H1 (cell line): Measurements from ENCODE around the gene CHD1L.

ENCODE experiments used
- BCL11A ChIP-seq, 2 experiments: IDR thresholded peaks; one replicate each; pipeline ENCODE4 v1.6.1; 2011; ENCODE audit warnings: low read depth in 2 of 2, low read length in 2 of 2, mild to moderate bottlenecking in 2 of 2
- CTCF ChIP-seq, 3 experiments: IDR thresholded peaks; 1 replicate in 2 of 3; 2 replicates in 1 of 3; pipeline versions ENCODE4 v1.5.1 to v1.6.1; 2011; ENCODE audit warnings: low read length in 3 of 3, mild to moderate bottlenecking in 3 of 3, inconsistent platforms in 2 of 3, low read depth in 1 of 3, moderate library complexity in 1 of 3; ENCODE audit not compliant: insufficient read depth in 1 of 3; ENCODE audit errors: control extremely low read depth in 1 of 3
- EP300 ChIP-seq, 2 experiments: IDR thresholded peaks; 1 replicate in 1 of 2; 2 replicates in 1 of 2; pipeline ENCODE4 v1.6.1; 2011 to 2012; ENCODE audit warnings: low read depth in 2 of 2, low read length in 2 of 2, mild to moderate bottlenecking in 2 of 2, borderline replicate concordance in 1 of 2, inconsistent platforms in 1 of 2, moderate library complexity in 1 of 2
- MAFK ChIP-seq: IDR thresholded peaks from 2 replicates; pipeline ENCODE4 v1.6.1; 2012; ENCODE audit warnings: low read depth, mild to moderate bottlenecking, improper control_type of control experiment, low read length
- MAX ChIP-seq: IDR thresholded peaks from 2 replicates; pipeline ENCODE4 v1.6.1; 2012; ENCODE audit warnings: inconsistent platforms
- POLR2A ChIP-seq, 2 experiments: IDR thresholded peaks; 1 replicate in 1 of 2; 2 replicates in 1 of 2; pipeline ENCODE4 v1.6.1; 2011; ENCODE audit warnings: low read depth in 2 of 2, low read length in 2 of 2, mild to moderate bottlenecking in 2 of 2; ENCODE audit errors: control extremely low read depth in 1 of 2

GRCh38 chr1:147238925-147239820 lies 3.3 kb upstream of the CHD1L start:
- TF ChIP-seq BCL11A (IDR thresholded peaks at IDR 0.05; ENCODE audit: low read depth in 2 of 2, low read length in 2 of 2) (no peak), CTCF (IDR thresholded peaks at IDR 0.05; ENCODE audit: control extremely low read depth in 1 of 3, insufficient read depth in 1 of 3, low read depth in 1 of 3, low read length in 3 of 3) (no peak), MAFK (no peak), EP300 (IDR thresholded peaks at IDR 0.05; ENCODE audit: borderline replicate concordance in 1 of 2, low read depth in 2 of 2, low read length in 2 of 2) (no peak), POLR2A (IDR thresholded peaks at IDR 0.05; ENCODE audit: control extremely low read depth in 1 of 2, low read depth in 2 of 2, low read length in 2 of 2) (no peak), MAX (no peak)
